K562 (cell line): Measurements from ENCODE around the gene CLEC4F. TPM values are rescaled to one million over a fixed set of nuclear protein-coding genes. Genes with fewer than 3 reads are reported as not detected.

Experiments
- CCAR2 ChIP-seq: fragments of 200-400 bp; formaldehyde crosslinking; IDR thresholded peaks from 2 replicates; pipeline ENCODE4 v1.6.1; 2017; ENCODE audit warnings: mild to moderate bottlenecking, low read depth, low read length
- DPF2 ChIP-seq: fragments of 450-650 bp; IDR thresholded peaks from 2 replicates; pipeline ENCODE4 v1.6.1; 2016
- FOSL1 ChIP-seq: fragments of 200-800 bp; sonication (Bioruptor generic); conservative IDR thresholded peaks from 2 replicates; pipeline ENCODE4 v1.6.1; 2016; ENCODE audit warnings: missing genetic modification characterization, missing compliant biosample characterization
- KDM2B ChIP-seq: fragments of 250-450 bp; sonication (Bioruptor Pico); IDR thresholded peaks from 2 replicates; pipeline ENCODE4 v1.8.0; 2021; ENCODE audit warnings: mild to moderate bottlenecking, moderate library complexity
- KLF16 ChIP-seq: IDR thresholded peaks from 2 replicates; pipeline ENCODE4 v1.6.1; 2016; ENCODE audit warnings: antibody characterized with exemption
- MEIS2 ChIP-seq: fragments of 450-650 bp; IDR thresholded peaks from 2 replicates; pipeline ENCODE4 v1.6.1; 2014; ENCODE audit warnings: mild to moderate bottlenecking; ENCODE audit not compliant: partially characterized antibody
- NBN ChIP-seq: fragments of 450-650 bp; IDR thresholded peaks from 2 replicates; pipeline ENCODE4 v1.6.1; 2016; ENCODE audit warnings: low read depth, mild to moderate bottlenecking
- NCOA2 ChIP-seq, 2 experiments: fragments of 450-650 bp; IDR thresholded peaks; 2 replicates each; pipeline ENCODE4 v1.6.1; 2018; ENCODE audit warnings: mild to moderate bottlenecking in 2 of 2, moderate library complexity in 1 of 2; ENCODE audit not compliant: partially characterized antibody in 2 of 2
- NR2C1 ChIP-seq, 2 experiments: fragments of 450-650 bp; IDR thresholded peaks; 2 replicates each; pipeline ENCODE4 v1.6.1; 2017; ENCODE audit warnings: mild to moderate bottlenecking in 2 of 2, antibody characterized with exemption in 1 of 2, inconsistent platforms in 1 of 2, missing compliant biosample characterization in 1 of 2, missing genetic modification characterization in 1 of 2
- RAD21 ChIP-seq, 2 experiments: fragments of 250-450 bp in 1 of 2; fragments of 450-650 bp in 1 of 2; sonication (Bioruptor Pico) in 1 of 2; formaldehyde crosslinking in 1 of 2; IDR thresholded peaks in 1 of 2; conservative IDR thresholded peaks in 1 of 2; 2 replicates each; pipeline versions ENCODE4 v1.4.0 to v1.8.0; 2020 to 2022; ENCODE audit warnings: mild to moderate bottlenecking in 2 of 2, moderate library complexity in 1 of 2
- RBM39 ChIP-seq: fragments of 200-400 bp; formaldehyde crosslinking; optimal IDR thresholded peaks from 2 replicates; pipeline ENCODE3; 2018; ENCODE audit warnings: low read depth, low read length
- SMAD4 ChIP-seq: fragments of 250-450 bp; sonication (Bioruptor Pico); conservative IDR thresholded peaks from 2 replicates; pipeline ENCODE4 v1.8.0; 2021; ENCODE audit warnings: inconsistent platforms, mild to moderate bottlenecking, moderate library complexity
- SMARCA4 ChIP-seq: fragments of 450-650 bp; IDR thresholded peaks from 2 replicates; pipeline ENCODE4 v1.6.1; 2016
- STAG1 ChIP-seq: sonication (generic); formaldehyde crosslinking; IDR thresholded peaks from 2 replicates; pipeline ENCODE4 v1.5.0; 2020; ENCODE audit warnings: missing genetic modification reagents, borderline replicate concordance
- ZNF121 ChIP-seq: sonication (generic); formaldehyde crosslinking; conservative IDR thresholded peaks from 2 replicates; pipeline ENCODE4 v1.8.0; 2022; ENCODE audit warnings: missing genetic modification reagents
- ZNF551 ChIP-seq: fragments of 250-450 bp; sonication (Bioruptor Pico); IDR thresholded peaks from 2 replicates; pipeline ENCODE4 v1.5.0; 2021; ENCODE audit warnings: mild to moderate bottlenecking, moderate library complexity
- polyA plus RNA-seq, 8 experiments: library from polyadenylated mRNA; depleted of rRNA in 4 of 8; stranded (reverse) in 5 of 8; unstranded in 3 of 8; fragments of >200 nt; fragmentation: Nextera tagmentation in 2 of 8; fragmentation: Illumina TruSeq in 1 of 8; extraction: Ambion mirVana in 2 of 8; extraction: Trizol in 1 of 8; gene quantifications; 2 replicates each; pipeline versions ENCODE4 v1.2.1 to v1.2.3, GENCODE V29; 2011 to 2014; ENCODE audit warnings: inconsistent platforms in 1 of 8, missing spikeins in 1 of 8
- total RNA-seq, 7 experiments: library from RNA; depleted of rRNA in 6 of 7; stranded (reverse); fragments of >200 nt in 6 of 7; fragmentation: Illumina TruSeq in 2 of 7; extraction: Trizol in 2 of 7; gene quantifications; 2 replicates each; pipeline versions ENCODE4 v1.2.1 to v1.2.3, GENCODE V29; 2011 to 2021; ENCODE audit warnings: low replicate concordance in 1 of 7

The CLEC4F gene
- total and polyA plus RNA-seq, 9 of the 15 experiments (the other 6 are each of a cell fraction or from before 2014, with no cell fraction given) = not detected

- peak; percentile 89 to 93 for TF ChIP-seq RAD21 (CRISPR knock-in tag; conservative IDR thresholded peaks at IDR 0.05 in 1 of 2, IDR thresholded peaks at IDR 0.05 in 1 of 2)
- TF ChIP-seq KLF16 = peak; percentile 69
- TF ChIP-seq NBN = no peak
- peak; percentile 71 for TF ChIP-seq MEIS2
- TF ChIP-seq DPF2 = peak; percentile 72
- no peak for TF ChIP-seq ZNF121 (CRISPR knock-in tag)
- peak; percentile 65 for TF ChIP-seq SMAD4 (CRISPR knock-in tag)
- TF ChIP-seq FOSL1 (tag) = peak; percentile 78
- TF ChIP-seq RBM39 = no peak
- no peak for TF ChIP-seq NR2C1 (IDR thresholded peaks at IDR 0.05)
- TF ChIP-seq NR2C1 (tag; IDR thresholded peaks at IDR 0.05) = no peak
- TF ChIP-seq STAG1 = peak; percentile 60; the same call in 1 of the 2 replicates
- TF ChIP-seq KDM2B (CRISPR knock-in tag) = no peak
- TF ChIP-seq ZNF551 (CRISPR knock-in tag) = no peak
- TF ChIP-seq CCAR2 = no peak
- TF ChIP-seq SMARCA4 = peak; percentile 50; the same call in 1 of the 2 replicates
- TF ChIP-seq NCOA2 (IDR thresholded peaks at IDR 0.05; ENCODE audit: partially characterized antibody in 2 of 2) = peak in 1 of 2 experiments; percentile 47
- TF ChIP-seq, all 486 proteins: peak for 60
Measured at GRCh38 chr2:70785137-70785911, 35.1 kb downstream of the CLEC4F start (continued).
